Fibroblast of upper back skin (primary cell): ENCODE results near the gene UPK3BL2.
"Not testable (repeated sequence)": the region's sequence is repeated elsewhere in the genome, so short reads cannot be mapped to it uniquely, and the experiment has no call there.

ENCODE experiments used
- DNase-seq: peaks from one replicate; pipeline ENCODE4 v3.0.0-alpha.2; 2013

UPK3BL2 gene

GRCh38 chr7:102493220-102493935, 50.1 kb downstream of the UPK3BL2 start:
- not testable (repeated sequence) for DNase-seq

- DNase-seq = not testable (repeated sequence)
These were observed 52.9 kb downstream of the UPK3BL2 start for GRCh38 chr7:102490529-102491075.
